K562 (cell line): Measurements from ENCODE around the gene DDC. TPM values are rescaled to one million over a fixed set of nuclear protein-coding genes. Genes with fewer than 3 reads are reported as not detected.

Experiments
- ATAC-seq: fragments of 200-7000 bp; cut with Tn5 transposase; 3 replicates; pipeline ENCODE4 v1.9.1; 2020; ENCODE audit warnings: moderate library complexity
- BruUV-seq: library from RNA; stranded (reverse); fragments of 400-500 nt; replicated peaks from 2 replicates; lab custom pipeline; 2021; lab: Mats Ljungman, UMichigan
- CTCF ChIA-PET: fragments of 300-600 bp; formaldehyde crosslinking; extraction: SDS; loops from one replicate; lab custom pipeline; 2021; ENCODE audit warnings: low intra/inter-chr PET ratio; lab: Yijun Ruan, JAX
- POLR2A ChIA-PET: fragments of 300-600, 350-650 bp; sonication (Branson Sonifier 250); formaldehyde crosslinking; extraction: SDS; loops from one replicate; lab custom pipeline; 2021; ENCODE audit warnings: antibody characterized with exemption, inconsistent platforms; lab: Yijun Ruan, JAX
- DNase-seq, 4 experiments: peaks; one replicate each; pipeline versions ENCODE4 v3.0.0 to v3.0.0-alpha.2; 2011 to 2018; ENCODE audit warnings: low spot score in 3 of 4, mixed read lengths in 3 of 4; ENCODE audit errors: extremely low read depth in 1 of 4
- FAIRE-seq: peaks from 2 replicates; lab custom pipeline; 2011; peaks lifted over from hg19 to GRCh38; lab: Jason Lieb, UNC
- H2AFZ ChIP-seq: 2 replicates; pipeline ENCODE4 v1.6.0; 2011; ENCODE audit warnings: low read depth, low read length, control low read depth, inconsistent platforms
- H3K27ac ChIP-seq: fragments of 200-600 bp; 3 replicates; pipeline ENCODE4 v1.8.0; 2011; ENCODE audit warnings: low read depth, mild to moderate bottlenecking, control low read depth, inconsistent platforms, low read length, moderate library complexity, mixed read lengths; ENCODE audit errors: extremely low read depth
- H3K27me3 ChIP-seq, 2 experiments: fragments of 300-600 bp in 1 of 2; 2 replicates in 1 of 2; 3 replicates in 1 of 2; pipeline versions ENCODE4 v1.6.0 to v1.8.0; 2011; ENCODE audit warnings: inconsistent platforms in 2 of 2, low read length in 2 of 2, mild to moderate bottlenecking in 1 of 2, mixed read lengths in 1 of 2, moderate library complexity in 1 of 2; ENCODE audit not compliant: control insufficient read depth in 2 of 2, insufficient read depth in 2 of 2
- H3K36me3 ChIP-seq: fragments of 300-600 bp; 3 replicates; pipeline ENCODE4 v1.8.0; 2011; ENCODE audit warnings: mild to moderate bottlenecking, low read length, inconsistent platforms; ENCODE audit not compliant: control insufficient read depth, insufficient read depth
- H3K4me1 ChIP-seq, 2 experiments: fragments of 200-600 bp in 1 of 2; replicated peaks in 1 of 2; 2 replicates in 1 of 2; 3 replicates in 1 of 2; pipeline versions ENCODE4 v1.5.1 to v1.8.0; 2011; ENCODE audit warnings: inconsistent platforms in 2 of 2, low read length in 2 of 2, mild to moderate bottlenecking in 1 of 2, mixed read lengths in 1 of 2, moderate library complexity in 1 of 2; ENCODE audit not compliant: control insufficient read depth in 2 of 2, insufficient read depth in 2 of 2
- H3K4me2 ChIP-seq: 2 replicates; pipeline ENCODE4 v1.6.1; 2011; ENCODE audit warnings: low read length, control low read depth, inconsistent platforms, mixed read lengths; ENCODE audit not compliant: insufficient read depth
- H3K4me3 ChIP-seq: fragments of 200-600 bp; sonication (generic), shearing (Covaris generic); 2 replicates; pipeline ENCODE4 v1.5.1; 2016; ENCODE audit warnings: control low read depth, inconsistent platforms
- H3K79me2 ChIP-seq: fragments of 200-600 bp; 3 replicates; pipeline ENCODE4 v1.8.0; 2011; ENCODE audit warnings: low read length, inconsistent platforms; ENCODE audit not compliant: control insufficient read depth, insufficient read depth
- H3K9ac ChIP-seq, 2 experiments: 2 replicates each; pipeline versions ENCODE4 v1.6.0 to v1.6.1; 2011; ENCODE audit warnings: low read depth in 2 of 2, low read length in 2 of 2, control low read depth in 1 of 2, inconsistent platforms in 1 of 2, mild to moderate bottlenecking in 1 of 2, mixed read lengths in 1 of 2; ENCODE audit not compliant: insufficient read depth in 1 of 2
- H3K9me1 ChIP-seq: one replicate; pipeline ENCODE4 v1.6.0; 2011; ENCODE audit warnings: inconsistent platforms, mild to moderate bottlenecking, low read length, moderate library complexity; ENCODE audit not compliant: control insufficient read depth, insufficient read depth
- H3K9me3 ChIP-seq: replicated peaks from 2 replicates; pipeline ENCODE4 v1.5.1; 2011; ENCODE audit warnings: low read depth, low read length, inconsistent platforms; ENCODE audit not compliant: control insufficient read depth, insufficient read depth
- H4K20me1 ChIP-seq: replicated peaks from 2 replicates; pipeline ENCODE4 v1.6.1; 2011; ENCODE audit warnings: low read length, inconsistent platforms, mixed read lengths; ENCODE audit not compliant: control insufficient read depth, insufficient read depth
- ATF3 ChIP-seq, 2 experiments: fragments of 450-650 bp in 1 of 2; sonication (generic) in 1 of 2; formaldehyde crosslinking in 1 of 2; IDR thresholded peaks in 1 of 2; conservative IDR thresholded peaks in 1 of 2; 2 replicates each; pipeline versions ENCODE4 v1.6.1 to v1.8.1; 2016 to 2023; ENCODE audit warnings: mild to moderate bottlenecking in 2 of 2, moderate library complexity in 2 of 2, inconsistent platforms in 1 of 2, missing genetic modification reagents in 1 of 2
- DIDO1 ChIP-seq: fragments of 450-650 bp; IDR thresholded peaks from 2 replicates; pipeline ENCODE4 v1.6.1; 2016; ENCODE audit warnings: low read depth, missing biosample characterization, missing genetic modification characterization
- FOSL1 ChIP-seq: fragments of 200-800 bp; sonication (Bioruptor generic); conservative IDR thresholded peaks from 2 replicates; pipeline ENCODE4 v1.6.1; 2016; ENCODE audit warnings: missing genetic modification characterization, missing compliant biosample characterization
- JUND ChIP-seq, 2 experiments: IDR thresholded peaks; 2 replicates in 1 of 2; 3 replicates in 1 of 2; pipeline ENCODE4 v1.6.1; 2011; ENCODE audit warnings: borderline replicate concordance in 2 of 2, low read depth in 2 of 2, low read length in 2 of 2, improper control_type of control experiment in 1 of 2, missing biosample characterization in 1 of 2, missing genetic modification characterization in 1 of 2, missing genetic modification reagents in 1 of 2
- RFX1 ChIP-seq: fragments of 450-650 bp; IDR thresholded peaks from 2 replicates; pipeline ENCODE4 v1.6.1; 2016; ENCODE audit warnings: mild to moderate bottlenecking, moderate library complexity
- WGBS: fragments of 100-300 bp; shearing (Covaris generic); methylation state at CpG from one replicate; pipeline ENCODE4 v1.1.6; 2016; ENCODE audit warnings: low coverage, mixed read lengths; ENCODE audit not compliant: insufficient coverage; ENCODE audit errors: missing lambda C conversion rate; 5-methylcytosine and 5-hydroxymethylcytosine counted together
- in situ Hi-C: fragments of 300-500 bp; cut with MboI; formaldehyde crosslinking; loops from 4 replicates; pipeline ENCODE4 v1.15.0; 2018; ENCODE audit warnings: inconsistent platforms, mixed read lengths
- intact Hi-C: fragments of 100-400 bp; cut with micrococcal nuclease; formaldehyde crosslinking; loops from 2 replicates; pipeline ENCODE4 v1.14.2; 2022
- polyA plus RNA-seq, 8 experiments: library from polyadenylated mRNA; depleted of rRNA in 4 of 8; stranded (reverse) in 5 of 8; unstranded in 3 of 8; fragments of >200 nt; fragmentation: Nextera tagmentation in 2 of 8; fragmentation: Illumina TruSeq in 1 of 8; extraction: Ambion mirVana in 2 of 8; extraction: Trizol in 1 of 8; gene quantifications; 2 replicates each; pipeline versions ENCODE4 v1.2.1 to v1.2.3, GENCODE V29; 2011 to 2014; ENCODE audit warnings: inconsistent platforms in 1 of 8, missing spikeins in 1 of 8
- total RNA-seq, 7 experiments: library from RNA; depleted of rRNA in 6 of 7; stranded (reverse); fragments of >200 nt in 6 of 7; fragmentation: Illumina TruSeq in 2 of 7; extraction: Trizol in 2 of 7; gene quantifications; 2 replicates each; pipeline versions ENCODE4 v1.2.1 to v1.2.3, GENCODE V29; 2011 to 2021; ENCODE audit warnings: low replicate concordance in 1 of 7
- TF ChIP-seq, protein P1 (sequence below): sonication (generic); formaldehyde crosslinking; IDR thresholded peaks from 2 replicates; pipeline ENCODE4 v1.8.0; 2023; ENCODE audit warnings: mild to moderate bottlenecking, missing genetic modification reagents

Gene DDC
- total and polyA plus RNA-seq, 9 of the 15 experiments (the other 6 are each of a cell fraction or from before 2014, with no cell fraction given) = not detected

DNA sequence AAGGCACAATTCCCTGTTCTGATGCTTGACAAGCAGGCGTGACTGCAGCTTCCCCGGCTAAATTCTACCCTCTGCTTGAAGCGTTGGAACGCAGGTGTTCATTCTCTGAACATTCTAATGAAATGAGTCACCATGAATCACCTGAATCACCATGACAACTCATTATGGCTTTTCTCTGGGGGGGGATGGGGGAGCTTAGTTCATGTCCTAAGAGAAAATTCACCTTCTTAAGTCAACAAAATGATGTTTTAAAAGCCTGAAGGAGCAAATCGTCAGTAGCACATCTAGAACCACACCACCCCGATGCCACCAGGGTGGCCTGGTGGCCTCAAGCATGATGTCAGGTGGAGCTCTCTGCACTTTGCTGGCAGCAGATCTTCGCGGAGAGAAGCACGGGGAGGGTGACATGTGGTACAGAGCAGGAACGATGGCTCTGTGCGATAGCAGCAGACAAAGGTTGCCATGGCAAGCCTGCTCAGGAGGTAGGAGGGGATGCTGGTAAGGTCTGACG, 33.7 kb downstream of the DDC start:
- Histone ChIP-seq H3K4me1 (peaks cover 19 to 23% of the 10 kb centered on the region in 2 experiments), H3K27ac (no peak overlapping the region), H3K4me3 (no peak overlapping the region), H3K9me1 (no peaks in the 10 kb centered on the region), H4K20me1 (no peaks in the 10 kb centered on the region), H3K9me3 (no peaks in the 10 kb centered on the region), H3K79me2 (no peaks in the 10 kb centered on the region), H3K4me2 (no peak overlapping the region), H3K36me3 (no peaks in the 10 kb centered on the region), H2AFZ (no peak overlapping the region), H3K27me3 (peaks cover 0 to 12% of the 10 kb centered on the region in 2 experiments; a peak in 1 of 5 replicates), H3K9ac (peak overlapping the region in 1 of 2 experiments; percentile 62; a peak in 2 of 4 replicates)
- ATAC-seq = no peak
- peak; percentile 37; the same call in 1 of the 2 replicates for TF ChIP-seq JUND (IDR thresholded peaks at IDR 0.05; ENCODE audit: borderline replicate concordance, low read depth, low read length)
- no peak for TF ChIP-seq JUND (tag; IDR thresholded peaks at IDR 0.05; ENCODE audit: borderline replicate concordance, low read depth, low read length)
- peak; percentile 53 for TF ChIP-seq FOSL1 (tag)
- no peak for TF ChIP-seq DIDO1
- peak; percentile 53 for TF ChIP-seq ATF3 (IDR thresholded peaks at IDR 0.05)
- no peak for TF ChIP-seq ATF3 (CRISPR knock-in tag; conservative IDR thresholded peaks at IDR 0.05)
- TF ChIP-seq, protein P1, sequence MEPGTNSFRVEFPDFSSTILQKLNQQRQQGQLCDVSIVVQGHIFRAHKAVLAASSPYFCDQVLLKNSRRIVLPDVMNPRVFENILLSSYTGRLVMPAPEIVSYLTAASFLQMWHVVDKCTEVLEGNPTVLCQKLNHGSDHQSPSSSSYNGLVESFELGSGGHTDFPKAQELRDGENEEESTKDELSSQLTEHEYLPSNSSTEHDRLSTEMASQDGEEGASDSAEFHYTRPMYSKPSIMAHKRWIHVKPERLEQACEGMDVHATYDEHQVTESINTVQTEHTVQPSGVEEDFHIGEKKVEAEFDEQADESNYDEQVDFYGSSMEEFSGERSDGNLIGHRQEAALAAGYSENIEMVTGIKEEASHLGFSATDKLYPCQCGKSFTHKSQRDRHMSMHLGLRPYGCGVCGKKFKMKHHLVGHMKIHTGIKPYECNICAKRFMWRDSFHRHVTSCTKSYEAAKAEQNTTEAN (CRISPR knock-in tag) = no peak
- TF ChIP-seq RFX1 = peak; percentile 67
- no TSS peak for BruUV-seq
- in situ Hi-C loops (no loop called here), intact Hi-C loops (no loop called here)
- no peak for FAIRE-seq
- WGBS = 28% methylated on average over 12 of the region's 12 CpGs
- no peak for DNase-seq
- ChIA-PET CTCF (no interaction called here), POLR2A (interaction anchor here (1.7 kb wide), 1 partner anchor 23 kb away, joined by 5 read pairs; no protein-coding TSS in a partner anchor)
